Inferior parietal cortex (tissue), 1 donor: ENCODE results near the gene CDK8.
"Not testable (repeated sequence)": the region's sequence is repeated elsewhere in the genome, so short reads cannot be mapped to it uniquely, and the experiment has no call there.

Experiments
- DNase-seq: peaks from one replicate; pipeline ENCODE4 v3.0.0-alpha.2; 2016; ENCODE audit errors: extremely low spot score

The CDK8 gene

DNA sequence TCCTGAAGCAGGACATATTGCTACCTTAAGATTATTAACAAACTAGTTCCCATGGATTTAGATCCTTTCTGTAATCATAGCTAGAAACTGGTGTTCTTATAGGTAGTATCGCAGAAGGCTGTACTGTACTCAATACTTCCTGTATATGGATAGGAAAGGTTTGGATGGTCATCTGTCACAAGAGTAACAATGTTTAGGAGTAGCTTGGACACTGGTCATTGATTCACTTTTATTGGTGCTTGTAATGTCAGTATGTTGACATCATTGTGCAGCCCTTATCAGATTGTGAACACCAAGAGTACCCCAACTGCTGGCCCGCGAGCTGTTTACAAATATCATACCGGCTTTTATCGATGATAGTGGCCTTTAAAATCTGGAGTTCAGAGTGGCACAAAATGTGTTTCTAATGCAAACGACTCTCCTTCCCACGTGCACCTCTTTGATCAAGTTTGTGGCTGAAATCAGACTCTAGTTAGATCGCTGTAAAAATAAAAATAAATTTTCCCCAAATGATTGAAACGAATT lies 605 bp upstream of the CDK8 start:
- no peak for DNase-seq

DNA sequence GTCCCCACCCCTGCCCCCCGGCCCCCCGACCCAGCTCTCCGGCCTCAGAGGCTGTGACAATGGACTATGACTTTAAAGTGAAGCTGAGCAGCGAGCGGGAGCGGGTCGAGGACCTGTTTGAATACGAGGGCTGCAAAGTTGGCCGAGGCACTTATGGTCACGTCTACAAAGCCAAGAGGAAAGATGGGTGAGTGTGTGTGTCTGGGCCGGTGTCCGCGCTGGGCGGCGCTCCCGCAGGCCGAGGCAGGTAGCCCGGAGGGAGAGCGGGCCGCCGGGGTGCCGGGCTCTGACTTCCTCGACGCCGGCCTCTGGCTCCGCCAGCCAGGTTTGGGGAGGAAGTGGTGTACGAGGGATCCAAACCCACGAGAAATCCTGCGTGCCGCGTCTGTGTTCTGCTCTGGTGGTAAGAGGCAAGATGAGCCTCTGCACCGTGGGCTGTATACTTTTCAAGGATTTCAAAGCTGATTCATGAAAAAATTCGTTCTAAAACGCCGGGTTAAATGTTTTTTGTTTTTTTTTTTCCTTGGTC lies 718 bp downstream of the CDK8 start:
- DNase-seq: peak; percentile 24

DNA sequence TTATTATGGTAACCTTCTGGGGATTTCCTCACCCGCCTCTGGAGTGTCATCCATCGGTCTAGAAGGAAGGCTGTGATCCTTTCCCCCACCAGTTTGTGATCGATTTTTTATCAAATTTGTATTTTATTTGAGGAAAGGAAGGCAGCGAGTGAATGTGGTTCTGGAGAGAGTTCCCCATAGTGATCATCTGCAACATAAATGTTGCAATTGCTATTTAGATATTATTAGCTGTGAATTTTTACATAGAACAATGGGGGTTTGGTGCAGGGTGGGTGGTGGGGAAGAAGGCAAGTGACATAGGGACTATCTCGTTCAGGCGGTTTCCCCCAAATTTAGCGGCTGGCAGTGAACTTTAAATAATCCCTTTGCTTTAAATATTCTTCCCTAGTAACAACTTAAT lies 1.2 kb downstream of the CDK8 start:
- no peak for DNase-seq

DNA sequence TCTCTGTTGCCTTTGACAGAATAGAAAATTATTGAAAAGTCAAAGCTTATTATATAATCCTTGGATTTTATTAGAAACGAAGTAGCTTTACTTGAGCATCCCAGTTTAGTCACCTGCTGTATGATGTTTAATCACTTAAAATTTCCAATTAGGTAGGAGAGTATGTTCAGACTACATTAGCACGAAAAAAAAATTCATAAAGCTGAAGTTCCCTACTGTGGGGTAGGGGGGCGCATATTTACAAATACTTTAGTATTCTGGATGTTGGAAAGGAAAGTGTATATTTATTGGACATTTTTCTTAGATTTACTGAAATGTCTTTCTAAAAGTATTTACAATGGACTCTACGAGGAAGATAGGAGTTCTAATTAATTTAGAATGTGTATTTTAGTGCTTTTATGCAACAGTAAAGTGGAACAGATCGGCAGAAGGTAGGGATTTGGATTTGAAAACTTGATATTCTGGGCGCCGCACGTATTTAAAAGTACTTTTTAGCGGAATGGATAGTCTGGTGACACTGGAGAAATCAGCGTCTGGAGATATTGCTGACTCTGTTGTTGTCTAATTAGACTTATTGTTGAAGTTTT lies 1.9 kb downstream of the CDK8 start:
- no peak for DNase-seq

DNA sequence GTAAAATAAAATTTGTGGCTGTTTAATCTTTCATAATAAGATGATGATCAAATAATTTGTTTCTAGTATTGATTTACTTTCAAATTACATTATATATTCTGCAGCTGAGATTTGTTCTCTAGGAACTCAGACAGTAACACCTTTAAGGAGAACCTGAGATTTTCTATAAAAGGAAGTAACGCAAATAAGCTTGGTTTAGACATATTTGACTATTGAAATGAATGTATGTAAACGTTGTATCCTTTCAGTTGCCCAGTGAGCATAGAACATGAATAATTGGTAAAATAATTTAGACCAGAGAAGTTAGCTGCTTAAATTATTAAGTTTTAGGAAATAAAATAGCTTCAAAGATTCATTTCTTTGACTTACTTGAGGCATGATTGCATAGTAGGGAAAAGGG lies 3.1 kb downstream of the CDK8 start:
- DNase-seq: no peak

DNA sequence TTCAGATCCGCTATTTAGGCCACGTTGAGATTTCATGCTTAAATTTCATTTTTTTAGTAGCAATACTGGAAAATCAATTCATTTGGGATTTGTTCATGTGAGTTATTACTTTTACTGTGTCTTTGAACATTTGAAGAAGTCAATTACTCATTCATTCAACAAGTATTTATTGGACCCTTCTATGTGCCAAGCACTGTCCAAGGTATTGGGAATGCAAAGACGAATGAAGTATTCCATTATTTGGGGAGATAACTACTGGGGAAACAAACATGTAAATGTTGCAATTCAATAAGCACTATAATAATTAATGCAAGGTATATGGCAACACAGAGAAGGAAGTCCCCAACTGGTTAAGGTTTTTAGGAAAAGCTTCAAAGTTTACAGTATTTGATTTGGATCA lies 5.7 kb downstream of the CDK8 start:
- DNase-seq: no peak

DNA sequence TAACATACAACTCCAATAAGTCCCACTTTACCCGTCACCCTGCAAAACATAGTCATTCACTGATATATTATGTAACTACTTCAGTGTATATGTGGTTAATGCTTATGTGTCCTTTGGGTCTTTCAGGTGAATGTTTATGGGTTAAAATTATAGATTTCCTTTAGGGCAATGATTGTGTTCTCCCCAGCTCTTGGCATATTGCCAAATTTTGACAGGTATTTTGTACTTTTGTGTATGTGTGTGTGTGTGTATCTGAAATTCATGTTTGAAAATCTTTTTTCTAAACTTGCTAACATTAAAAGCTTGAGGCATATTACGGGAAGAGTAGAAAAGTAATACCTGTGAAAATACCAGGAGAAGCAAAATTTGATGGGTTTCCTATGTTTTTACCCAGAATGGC lies 8.2 kb downstream of the CDK8 start:
- no peak for DNase-seq

DNA sequence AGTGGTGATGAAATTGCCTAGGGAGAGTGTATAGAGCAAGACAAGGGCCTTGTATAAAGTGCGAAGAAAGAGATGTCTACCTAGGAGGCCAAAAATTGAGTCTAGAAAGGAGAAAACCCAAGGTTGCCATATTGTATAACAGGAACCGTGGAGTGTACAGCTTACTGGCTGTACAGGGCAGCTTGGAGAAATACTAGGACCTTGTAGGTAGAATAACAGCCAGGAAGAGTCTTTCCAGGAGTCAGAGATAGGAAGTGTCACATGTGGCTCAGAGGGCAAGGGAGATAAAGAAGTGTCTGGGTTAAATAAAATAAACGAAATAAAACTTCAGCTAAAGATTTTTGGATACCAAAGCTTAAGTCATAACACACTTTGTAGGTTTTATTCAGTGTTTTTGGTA lies 12.4 kb downstream of the CDK8 start:
- no peak for DNase-seq

DNA sequence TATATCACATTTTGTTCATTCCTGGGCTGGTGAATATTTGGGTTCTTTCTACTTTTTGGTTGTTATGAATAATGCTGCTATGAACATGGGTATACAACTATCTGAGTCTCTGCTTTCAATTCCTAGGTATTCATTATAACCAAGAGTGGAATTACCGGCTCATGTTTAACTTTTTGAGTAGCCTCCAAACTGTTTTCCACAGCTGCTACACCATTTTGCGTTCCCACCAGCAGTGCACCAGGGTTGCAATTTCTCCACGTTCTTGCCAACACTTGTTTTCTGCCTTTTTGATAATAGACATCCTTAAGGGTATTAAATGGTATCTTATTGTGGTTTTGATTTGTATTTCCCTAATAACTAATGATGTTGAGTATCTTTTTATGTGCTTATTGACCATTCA lies 16.8 kb downstream of the CDK8 start:
- no peak for DNase-seq

DNA sequence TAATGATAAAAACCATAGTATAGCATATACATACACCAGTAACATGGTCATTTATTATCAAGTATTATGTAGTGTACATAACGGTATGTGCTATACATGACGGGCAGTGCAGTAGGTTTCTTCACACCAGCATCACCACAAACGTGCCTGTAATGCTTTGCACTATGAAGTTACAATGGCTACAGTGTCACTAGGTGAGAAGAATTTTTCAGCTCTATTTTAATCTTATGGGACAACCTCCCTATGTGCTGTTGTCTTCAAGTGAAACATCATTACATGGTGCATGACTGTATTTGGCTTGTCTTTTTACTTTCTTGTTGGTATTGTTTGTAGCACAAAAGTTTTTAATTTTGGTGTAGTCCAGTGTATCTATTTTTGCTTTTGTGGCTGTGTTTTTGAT lies 18.7 kb downstream of the CDK8 start:
- no peak for DNase-seq

DNA sequence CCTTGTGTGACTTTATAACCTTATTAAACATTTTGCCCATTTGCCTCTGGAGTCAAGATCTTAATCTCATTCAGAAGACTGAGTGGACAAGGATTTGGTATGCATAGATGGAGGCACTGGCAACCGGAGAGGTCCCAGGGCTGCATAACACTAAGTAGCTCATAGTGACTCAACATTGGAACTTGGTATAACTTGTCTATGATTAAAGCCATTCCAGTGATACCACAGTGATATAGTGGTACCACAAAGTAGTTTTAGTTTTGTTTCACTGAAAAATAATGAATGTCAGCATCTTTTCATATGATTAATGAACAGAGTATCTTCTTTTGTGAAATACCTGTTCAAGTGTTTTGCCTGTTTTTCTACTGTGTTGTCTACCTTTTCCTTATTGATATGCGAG lies 26.4 kb downstream of the CDK8 start:
- no peak for DNase-seq

DNA sequence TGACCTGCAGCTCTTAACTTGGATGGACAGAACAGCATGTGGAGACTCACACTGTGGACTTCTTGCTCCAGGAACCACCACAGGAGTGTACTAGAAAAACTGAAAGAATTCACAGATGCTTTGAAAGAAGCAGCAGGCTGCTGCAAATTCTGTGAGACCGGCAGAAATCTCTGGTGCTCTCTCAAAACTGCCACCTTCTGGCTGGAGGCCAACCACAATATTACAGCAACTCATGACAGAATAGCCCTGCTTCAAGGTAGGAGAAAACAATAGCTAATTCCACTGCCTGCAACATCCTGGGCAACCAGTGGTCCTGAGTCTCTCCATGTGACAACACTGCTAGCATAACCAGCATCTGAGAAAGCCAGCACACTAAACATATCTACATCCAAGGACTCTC lies 26.9 kb downstream of the CDK8 start:
- no peak for DNase-seq

DNA sequence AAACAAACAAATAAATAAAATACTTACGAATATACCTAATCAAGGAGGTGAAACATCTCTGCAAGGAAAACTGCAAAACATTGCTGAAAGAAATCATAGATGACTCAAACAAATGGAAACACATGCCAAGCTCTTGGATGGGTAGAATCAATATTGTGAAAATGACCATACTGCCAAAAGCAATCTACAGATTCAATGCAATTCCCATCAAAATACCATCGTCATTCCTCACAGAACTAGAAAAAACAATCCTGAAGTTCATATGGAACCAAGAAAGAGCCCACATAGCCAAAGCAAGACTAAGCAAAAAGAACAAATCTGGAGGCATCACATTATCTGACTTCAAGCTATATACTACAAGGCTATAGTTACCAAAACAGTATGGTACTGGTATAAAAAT lies 32.0 kb downstream of the CDK8 start:
- not testable (repeated sequence) for DNase-seq

DNA sequence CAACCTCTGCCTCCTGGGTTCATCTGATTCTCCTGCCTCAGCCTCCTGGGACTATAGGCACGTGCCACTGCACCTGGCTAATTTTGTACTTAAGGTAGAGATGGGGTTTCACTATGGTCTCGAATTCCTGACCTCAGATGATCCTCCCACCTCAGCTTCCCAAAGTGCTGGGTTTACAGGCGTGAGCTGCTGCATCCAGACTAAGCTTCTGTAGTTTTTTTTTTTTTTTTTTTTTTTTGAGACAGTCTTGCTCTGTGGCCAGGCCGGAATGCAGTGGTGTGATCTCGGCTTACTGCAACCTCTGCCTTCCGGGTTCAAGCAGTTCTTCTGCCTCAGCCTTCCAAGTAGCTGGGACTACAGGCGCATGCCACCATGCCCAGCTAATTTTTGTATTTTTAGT lies 34.9 kb downstream of the CDK8 start:
- not testable (repeated sequence) for DNase-seq

DNA sequence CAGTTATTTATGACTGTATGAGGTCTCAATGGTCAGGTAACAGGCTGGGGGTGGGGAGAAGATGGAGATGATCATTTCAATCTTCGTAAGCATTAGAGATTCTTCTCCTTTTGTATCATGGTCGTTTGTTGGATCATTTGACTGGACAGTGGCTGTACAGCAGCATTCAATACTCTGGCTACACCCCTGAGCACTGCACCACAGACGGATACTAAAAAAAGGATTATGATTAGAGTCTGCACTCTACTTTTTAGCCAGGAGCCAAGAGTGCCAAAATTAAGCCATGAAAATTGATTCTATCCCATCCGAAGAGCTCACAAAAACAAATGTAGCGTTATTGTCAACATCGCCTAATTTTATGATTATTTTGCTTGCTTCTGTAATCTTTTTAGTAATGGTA lies 41.9 kb downstream of the CDK8 start:
- DNase-seq: no peak

DNA sequence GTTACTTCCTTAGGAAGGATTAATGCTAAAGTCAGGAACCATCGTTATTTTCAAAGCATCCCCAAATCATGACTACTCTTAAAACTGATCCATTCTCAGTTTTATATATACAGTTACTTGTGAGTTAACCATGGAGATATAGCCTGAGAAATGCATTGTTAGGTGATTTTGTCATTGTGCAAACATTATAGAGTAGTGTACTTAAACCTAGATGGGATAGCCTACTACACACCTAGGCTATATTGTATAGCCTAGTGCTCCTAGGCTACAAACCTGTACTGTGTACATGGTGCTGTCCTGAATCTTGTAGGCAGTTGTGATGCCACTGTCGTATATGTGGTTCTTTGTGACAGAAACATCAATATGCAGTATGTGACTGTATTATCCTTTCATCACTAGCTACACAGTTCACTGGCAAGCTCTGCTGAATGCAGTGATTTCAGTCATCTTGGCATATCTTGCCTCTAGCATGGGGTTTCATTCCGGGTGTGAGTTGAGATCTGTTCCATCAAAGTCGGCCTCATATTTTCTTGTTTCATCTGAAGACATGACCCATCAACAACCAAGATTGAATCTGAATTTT lies 45.3 kb downstream of the CDK8 start:
- no peak for DNase-seq

DNA sequence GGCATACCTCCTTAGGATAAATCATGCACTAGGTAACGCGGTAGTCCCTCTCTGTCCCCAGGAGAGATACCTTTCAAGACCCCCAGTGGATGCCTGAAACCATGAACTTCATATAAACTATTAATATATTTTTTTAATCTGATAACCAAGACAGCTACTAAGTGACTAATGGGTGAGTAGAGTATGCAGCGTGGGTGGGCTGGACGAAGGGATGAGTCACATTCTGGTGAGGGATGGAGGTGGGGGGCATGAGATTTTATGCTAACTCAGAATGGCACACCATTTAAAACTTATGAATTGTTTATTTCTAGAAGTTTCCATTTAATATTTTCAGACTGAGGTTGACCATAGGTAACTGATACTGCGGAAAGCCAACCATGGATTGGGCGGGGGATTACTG lies 46.2 kb downstream of the CDK8 start:
- DNase-seq: no peak

DNA sequence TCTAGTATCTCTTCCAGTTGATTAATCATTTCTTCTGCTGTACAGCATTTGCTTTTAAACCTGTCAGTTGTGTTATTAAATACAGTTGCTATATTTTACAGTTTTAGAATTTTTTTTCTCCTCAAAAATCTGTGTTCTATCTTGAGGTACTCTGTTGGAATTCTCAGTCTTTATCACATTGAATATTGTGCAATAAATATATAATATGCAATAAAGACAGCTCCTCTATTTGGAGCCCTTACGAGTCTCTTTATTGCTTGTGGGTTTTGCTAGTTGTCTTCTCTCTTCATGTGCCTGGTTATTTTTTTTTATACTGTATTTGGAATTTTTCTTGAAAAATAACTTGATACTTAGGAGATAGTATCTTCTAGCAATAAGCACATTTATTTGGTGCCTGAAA lies 51.7 kb downstream of the CDK8 start:
- no peak for DNase-seq

DNA sequence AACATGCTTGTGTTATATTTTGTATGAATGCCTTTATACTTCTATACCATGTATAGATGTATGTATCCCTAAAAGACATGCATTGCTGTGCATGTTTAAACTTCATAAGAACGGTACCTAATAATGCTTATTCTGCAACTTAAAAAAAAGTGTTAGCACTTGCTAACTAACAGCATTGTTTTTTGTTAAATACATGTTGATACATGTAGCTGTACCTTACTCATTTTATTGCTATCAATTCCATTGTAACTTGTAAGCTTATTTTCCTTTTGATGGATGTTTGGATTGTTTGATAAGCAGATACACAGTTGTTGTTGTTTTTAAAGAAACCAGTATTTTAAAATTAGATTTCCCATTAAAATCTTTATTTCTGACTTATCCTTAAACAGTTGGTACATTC lies 53.8 kb downstream of the CDK8 start:
- no peak for DNase-seq

DNA sequence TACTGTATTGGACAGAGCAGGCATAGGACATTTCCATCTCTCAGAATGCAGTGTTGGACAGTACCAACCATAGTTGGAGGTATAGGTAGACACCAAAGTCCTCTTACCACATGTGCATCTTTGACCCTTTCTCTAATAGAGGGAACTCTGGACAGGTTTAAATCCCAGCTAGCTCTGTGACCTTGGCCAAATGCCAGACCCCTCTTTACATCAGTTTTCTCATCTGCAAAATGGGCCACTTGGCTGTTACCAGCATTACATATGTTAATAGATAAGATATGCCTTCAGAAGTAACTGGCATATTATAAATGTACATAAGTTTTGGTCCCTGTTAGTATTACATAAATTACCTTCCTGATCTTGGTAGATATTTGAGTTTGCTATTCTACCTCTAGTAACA lies 54.3 kb downstream of the CDK8 start:
- no peak for DNase-seq

DNA sequence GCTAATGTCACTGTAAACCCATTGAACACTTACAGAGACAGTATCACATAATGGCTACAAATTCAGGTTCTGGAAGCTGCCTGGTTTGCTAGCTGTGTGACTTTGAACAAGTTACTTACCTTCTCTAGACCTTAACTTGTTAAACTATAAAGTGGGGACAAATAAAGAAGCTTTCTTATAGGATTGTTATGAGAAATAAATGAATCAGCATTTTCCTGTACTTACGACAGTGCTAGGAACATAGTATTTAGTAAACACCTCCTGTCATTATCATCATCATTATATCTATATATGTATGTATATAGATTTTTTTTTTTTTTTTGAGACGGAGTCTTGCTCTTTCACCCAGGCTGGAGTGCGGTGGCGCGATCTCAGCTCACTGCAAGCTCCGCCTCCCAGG lies 54.9 kb downstream of the CDK8 start:
- DNase-seq: no peak

DNA sequence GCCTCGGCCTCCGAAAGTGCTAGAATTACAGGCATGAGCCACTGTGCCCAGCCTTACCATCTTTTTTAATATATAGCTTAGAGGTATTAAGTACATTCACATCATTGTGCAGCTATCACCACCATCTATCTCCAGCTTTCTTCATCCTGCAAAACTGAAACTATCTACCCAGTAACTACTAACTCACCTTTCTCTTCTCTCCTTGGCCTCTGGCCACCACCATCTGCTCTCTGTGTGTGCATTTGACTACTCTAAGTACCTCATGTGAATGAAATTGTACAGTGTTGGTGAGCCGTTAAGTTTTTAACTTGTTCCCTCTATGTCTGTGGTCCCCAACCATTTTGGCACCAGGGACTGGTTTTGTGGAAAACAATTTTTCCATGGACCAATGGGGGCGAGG lies 56.1 kb downstream of the CDK8 start:
- no peak for DNase-seq

DNA sequence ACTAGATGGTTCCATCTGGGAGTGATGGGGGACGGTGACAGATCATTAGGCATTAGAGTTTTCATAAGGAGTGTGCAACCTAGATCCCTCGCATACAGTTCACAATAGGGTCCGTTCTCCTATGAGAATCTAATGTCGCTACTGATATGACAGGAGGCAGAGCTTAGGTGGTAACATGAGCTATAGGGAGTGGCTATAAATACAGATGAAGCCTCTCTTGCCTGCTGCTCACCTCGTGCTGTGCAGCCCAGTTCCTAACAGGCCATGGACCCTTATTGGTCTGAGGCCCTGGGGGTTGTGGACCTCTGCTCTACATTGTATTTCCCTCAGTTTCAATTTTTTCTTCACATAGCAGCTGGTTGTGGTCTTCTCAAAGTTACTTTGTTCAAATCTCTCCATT lies 56.5 kb downstream of the CDK8 start:
- no peak for DNase-seq

DNA sequence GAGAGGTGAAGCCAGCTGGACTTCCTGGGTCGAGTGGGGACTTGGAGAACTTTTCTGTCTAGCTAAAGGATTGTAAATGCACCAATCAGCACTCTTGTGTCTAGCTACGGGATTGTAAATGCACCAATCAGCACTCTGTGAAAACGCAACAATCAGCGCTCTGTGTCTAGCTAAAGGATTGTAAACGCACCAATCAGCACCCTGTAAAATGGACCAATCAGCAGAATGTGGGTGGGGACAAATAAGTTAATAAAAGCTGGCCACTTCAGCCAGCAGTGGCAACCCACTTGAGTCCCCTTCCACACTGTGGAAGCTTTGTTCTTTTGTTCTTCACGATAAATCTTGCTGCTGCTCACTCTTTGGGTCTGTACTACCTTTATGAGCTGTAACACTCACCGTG lies 58.1 kb downstream of the CDK8 start:
- DNase-seq: not testable (repeated sequence)
